Measurements from ENCODE around the gene CCDC57.

CCDC57 gene

GRCh38 chr17:82217530-82218204 lies 5.0 kb upstream of the CCDC57 start:
- Histone ChIP-seq H3K9me3 (ENCODE audit: insufficient read depth, low read length) (no peaks in the 10 kb centered on the region), H4K20me1 (ENCODE audit: low read depth, low read length) (no peaks in the 10 kb centered on the region), H3K27ac (ENCODE audit: low read depth, low read length) (no peak overlapping the region), H2AFZ (ENCODE audit: low read depth, low read length, severe bottlenecking) (no peak overlapping the region), H3K36me3 (ENCODE audit: low read length) (no peaks in the 10 kb centered on the region), H3K4me3 (ENCODE audit: insufficient read depth, low read length, poor library complexity, severe bottlenecking) (no peak overlapping the region), H3K4me2 (ENCODE audit: low read depth, low read length, poor library complexity, severe bottlenecking) (no peak overlapping the region), H3K9me2 (replicated peaks; ENCODE audit: insufficient read depth, low read length) (no peaks in the 10 kb centered on the region), H3K9ac (ENCODE audit: low read length) (no peak overlapping the region), H3K27me3 (ENCODE audit: low read length) (no peaks in the 10 kb centered on the region), H3K79me2 (ENCODE audit: insufficient read depth, low read length) (no peaks in the 10 kb centered on the region), H3F3A (ENCODE audit: insufficient read depth) (0 out of 2 replicates have a peak, but pooled peaks cover 3% of the 10 kb centered on the region)
- TF ChIP-seq CTCF (IDR thresholded peaks at IDR 0.05; ENCODE audit: insufficient read depth, low read length, poor library complexity, severe bottlenecking) (no peak), EZH2phosphoT487 (conservative IDR thresholded peaks at IDR 0.05; ENCODE audit: low read length) (no peak)

DNA sequence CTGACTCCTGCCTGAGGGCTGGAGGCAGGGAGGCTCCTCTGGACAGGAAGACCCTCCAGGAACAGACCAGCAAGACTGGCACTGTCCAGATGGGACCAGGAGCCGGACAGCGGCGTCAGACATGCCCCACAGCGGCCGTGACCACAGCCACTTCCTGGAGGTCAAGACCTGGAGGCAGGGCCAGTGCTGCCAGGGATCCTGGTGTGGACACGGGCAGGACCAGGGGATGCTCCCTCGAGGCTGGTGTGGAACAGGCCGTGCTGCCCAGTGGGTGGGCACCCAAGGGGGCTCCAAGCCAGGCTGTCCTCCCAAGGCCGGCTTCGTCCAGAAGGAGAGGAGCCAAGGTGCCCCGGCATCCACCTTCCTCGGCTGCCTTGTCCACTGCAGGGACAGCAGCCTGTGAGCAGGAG lies 4.5 kb upstream of the CCDC57 start:
- Histone ChIP-seq H3K4me2 (ENCODE audit: low read depth, low read length, poor library complexity, severe bottlenecking) (no peak overlapping the region), H3K36me3 (ENCODE audit: low read length) (no peaks in the 10 kb centered on the region), H3K9ac (ENCODE audit: low read length) (no peak overlapping the region), H2AFZ (ENCODE audit: low read depth, low read length, severe bottlenecking) (no peak overlapping the region), H3K27ac (ENCODE audit: low read depth, low read length) (no peak overlapping the region), H3K4me3 (ENCODE audit: insufficient read depth, low read length, poor library complexity, severe bottlenecking) (no peak overlapping the region), H3K27me3 (ENCODE audit: low read length) (no peaks in the 10 kb centered on the region), H3F3A (ENCODE audit: insufficient read depth) (0 out of 2 replicates have a peak, but pooled peaks cover 3% of the 10 kb centered on the region), H3K79me2 (ENCODE audit: insufficient read depth, low read length) (no peaks in the 10 kb centered on the region), H4K20me1 (ENCODE audit: low read depth, low read length) (no peaks in the 10 kb centered on the region), H3K9me3 (ENCODE audit: insufficient read depth, low read length) (no peaks in the 10 kb centered on the region), H3K9me2 (replicated peaks; ENCODE audit: insufficient read depth, low read length) (no peaks in the 10 kb centered on the region)
- TF ChIP-seq EZH2phosphoT487 (conservative IDR thresholded peaks at IDR 0.05; ENCODE audit: low read length) (no peak), CTCF (IDR thresholded peaks at IDR 0.05; ENCODE audit: insufficient read depth, low read length, poor library complexity, severe bottlenecking) (no peak)

GRCh38 chr17:82216301-82217119 lies 3.9 kb upstream of the CCDC57 start:
- Histone ChIP-seq H3F3A (ENCODE audit: insufficient read depth) (0 out of 2 replicates have a peak, but pooled peaks cover 3% of the 10 kb centered on the region), H3K9me3 (ENCODE audit: insufficient read depth, low read length) (no peaks in the 10 kb centered on the region), H3K4me3 (ENCODE audit: insufficient read depth, low read length, poor library complexity, severe bottlenecking) (no peak overlapping the region), H3K9me2 (replicated peaks; ENCODE audit: insufficient read depth, low read length) (no peaks in the 10 kb centered on the region), H3K79me2 (ENCODE audit: insufficient read depth, low read length) (no peaks in the 10 kb centered on the region), H3K27ac (ENCODE audit: low read depth, low read length) (no peak overlapping the region), H3K9ac (ENCODE audit: low read length) (no peak overlapping the region), H4K20me1 (ENCODE audit: low read depth, low read length) (no peaks in the 10 kb centered on the region), H3K4me2 (ENCODE audit: low read depth, low read length, poor library complexity, severe bottlenecking) (no peak overlapping the region), H3K36me3 (ENCODE audit: low read length) (no peaks in the 10 kb centered on the region), H3K27me3 (ENCODE audit: low read length) (no peaks in the 10 kb centered on the region), H2AFZ (ENCODE audit: low read depth, low read length, severe bottlenecking) (no peak overlapping the region)
- TF ChIP-seq CTCF (IDR thresholded peaks at IDR 0.05; ENCODE audit: insufficient read depth, low read length, poor library complexity, severe bottlenecking): no peak
- no peak for TF ChIP-seq EZH2phosphoT487 (conservative IDR thresholded peaks at IDR 0.05; ENCODE audit: low read length)

All from SU-DHL-6 (cell line).